ENCODE measurements around the gene KRTAP4-11. TPM values are rescaled to one million over a fixed set of nuclear protein-coding genes. Genes with fewer than 3 reads are reported as not detected.
"Not testable (repeated sequence)": the region's sequence is repeated elsewhere in the genome, so short reads cannot be mapped to it uniquely, and the experiment has no call there.

The KRTAP4-11 gene
- total RNA-seq, 1 experiment from 2014 or later: not detected

GRCh38 chr17:41160190-41160589 is 42.0 kb upstream of the KRTAP4-11 start:
- H3K36me3 ChIP-seq (ENCODE audit: control insufficient read depth in 1 of 2, insufficient read depth in 2 of 2, low read length in 2 of 2); RAD21 ChIA-PET (ENCODE audit: low non-redundant PET in 1 of 2, low total read pairs in 2 of 2, uncharacterized antibody in 2 of 2, unreplicated experiment in 2 of 2); ATAC-seq; H3K9me3 ChIP-seq (ENCODE audit: control insufficient read depth in 1 of 2, insufficient read depth in 1 of 2, low read depth in 1 of 2, low read length in 2 of 2); H3K79me2 ChIP-seq (ENCODE audit: insufficient read depth, low read length); BruUV-seq (replicated peaks); H3K4me1 ChIP-seq (ENCODE audit: control insufficient read depth in 1 of 2, insufficient read depth in 2 of 2, low read length in 2 of 2); intact Hi-C loops (cut with micrococcal nuclease); DNase-seq (ENCODE audit: low read depth, low spot score); H2AFZ ChIP-seq (ENCODE audit: low read depth, low read length, poor library complexity, severe bottlenecking); H4K20me1 ChIP-seq (ENCODE audit: insufficient read depth); H3K27ac ChIP-seq (ENCODE audit: low read depth, low read length); H3K9ac ChIP-seq (ENCODE audit: low read length); H3K9me2 ChIP-seq (ENCODE audit: insufficient read depth); POLR2A ChIA-PET; H3K4me2 ChIP-seq (ENCODE audit: low read length); H3K27me3 ChIP-seq (ENCODE audit: insufficient read depth, low read length); H3K4me3 ChIP-seq (replicated peaks in 1 of 2; ENCODE audit: low read depth in 1 of 2, low read length in 2 of 2); CTCF ChIA-PET: not testable (repeated sequence)

GRCh38 chr17:41153856-41154255 is 35.7 kb upstream of the KRTAP4-11 start:
- H3K9ac ChIP-seq (ENCODE audit: low read length): no peak overlapping the region
- H3K36me3 ChIP-seq (ENCODE audit: control insufficient read depth in 1 of 2, insufficient read depth in 2 of 2, low read length in 2 of 2): no peaks in the 10 kb centered on the region
- intact Hi-C loops (cut with micrococcal nuclease): no loop called here
- TF ChIP-seq JUND (IDR thresholded peaks at IDR 0.05): no peak
- POLR2A ChIA-PET: no interaction called here
- ATAC-seq (no peak), DNase-seq (ENCODE audit: low read depth, low spot score) (no peak)
- no peak overlapping the region for H2AFZ ChIP-seq (ENCODE audit: low read depth, low read length, poor library complexity, severe bottlenecking)
- H3K27ac ChIP-seq (ENCODE audit: low read depth, low read length): no peak overlapping the region
- no peaks in the 10 kb centered on the region for H3K4me1 ChIP-seq (ENCODE audit: control insufficient read depth in 1 of 2, insufficient read depth in 2 of 2, low read length in 2 of 2)
- H3K27me3 ChIP-seq (ENCODE audit: insufficient read depth, low read length): no peaks in the 10 kb centered on the region
- H3K4me2 ChIP-seq (ENCODE audit: low read length): no peak overlapping the region
- peaks cover 0 to 10% of the 10 kb centered on the region in 2 experiments; a peak in 1 of 4 replicates for H3K9me3 ChIP-seq (ENCODE audit: control insufficient read depth in 1 of 2, insufficient read depth in 1 of 2, low read depth in 1 of 2, low read length in 2 of 2)
- H3K4me3 ChIP-seq (replicated peaks in 1 of 2; ENCODE audit: low read depth in 1 of 2, low read length in 2 of 2): no peak overlapping the region
- RAD21 ChIA-PET (ENCODE audit: low non-redundant PET in 1 of 2, low total read pairs in 2 of 2, uncharacterized antibody in 2 of 2, unreplicated experiment in 2 of 2): no interaction called here
- H3K9me2 ChIP-seq (ENCODE audit: insufficient read depth): no peaks in the 10 kb centered on the region
- CTCF ChIA-PET: no interaction called here
- no TSS peak for BruUV-seq (replicated peaks)
- no peaks in the 10 kb centered on the region for H3K79me2 ChIP-seq (ENCODE audit: insufficient read depth, low read length)
- no peaks in the 10 kb centered on the region for H4K20me1 ChIP-seq (ENCODE audit: insufficient read depth)

- no peaks in the 10 kb centered on the region for H3K4me1 ChIP-seq (ENCODE audit: control insufficient read depth in 1 of 2, insufficient read depth in 2 of 2, low read length in 2 of 2)
- ChIA-PET POLR2A (no interaction called here), RAD21 (ENCODE audit: low non-redundant PET in 1 of 2, low total read pairs in 2 of 2, uncharacterized antibody in 2 of 2, unreplicated experiment in 2 of 2) (no interaction called here), CTCF (no interaction called here)
- no TSS peak for BruUV-seq (replicated peaks)
- H3K27me3 ChIP-seq (ENCODE audit: insufficient read depth, low read length): no peaks in the 10 kb centered on the region
- TF ChIP-seq EZH2 (IDR thresholded peaks at IDR 0.05): no peak
- no peak for TF ChIP-seq ZFX (IDR thresholded peaks at IDR 0.05)
- no peak for TF ChIP-seq MAX (IDR thresholded peaks at IDR 0.05)
- TF ChIP-seq RAD21 (IDR thresholded peaks at IDR 0.05; ENCODE audit: low read depth): no peak
- TF ChIP-seq ATF3 (IDR thresholded peaks at IDR 0.05): no peak
- no peak for TF ChIP-seq YY1 (IDR thresholded peaks at IDR 0.05; ENCODE audit: extremely low read depth, insufficient replicate concordance, low read depth, low read length)
- TF ChIP-seq SP1 (IDR thresholded peaks at IDR 0.05; ENCODE audit: low read depth): no peak
- TF ChIP-seq POLR2A (IDR thresholded peaks at IDR 0.05; ENCODE audit: borderline replicate concordance, extremely low read depth, insufficient read depth, insufficient read length): no peak
- ATAC-seq: no peak
- no peak overlapping the region for H2AFZ ChIP-seq (ENCODE audit: low read depth, low read length, poor library complexity, severe bottlenecking)
- no peak overlapping the region for H3K27ac ChIP-seq (ENCODE audit: low read depth, low read length)
- H4K20me1 ChIP-seq (ENCODE audit: insufficient read depth): no peaks in the 10 kb centered on the region
- no peak overlapping the region for H3K4me3 ChIP-seq (replicated peaks in 1 of 2; ENCODE audit: low read depth in 1 of 2, low read length in 2 of 2)
- H3K9ac ChIP-seq (ENCODE audit: low read length): no peak overlapping the region
- no peaks in the 10 kb centered on the region for H3K36me3 ChIP-seq (ENCODE audit: control insufficient read depth in 1 of 2, insufficient read depth in 2 of 2, low read length in 2 of 2)
- no peaks in the 10 kb centered on the region for H3K9me2 ChIP-seq (ENCODE audit: insufficient read depth)
- H3K79me2 ChIP-seq (ENCODE audit: insufficient read depth, low read length): no peaks in the 10 kb centered on the region
- peaks cover 0 to 10% of the 10 kb centered on the region in 2 experiments; a peak in 1 of 4 replicates for H3K9me3 ChIP-seq (ENCODE audit: control insufficient read depth in 1 of 2, insufficient read depth in 1 of 2, low read depth in 1 of 2, low read length in 2 of 2)
- intact Hi-C loops (cut with micrococcal nuclease): no loop called here
- DNase-seq (ENCODE audit: low read depth, low spot score): no peak
- H3K4me2 ChIP-seq (ENCODE audit: low read length): no peak overlapping the region
Measured at GRCh38 chr17:41151525-41151924, 33.4 kb upstream of the KRTAP4-11 start.
